GM12873 (cell line): Measurements from ENCODE around the gene NOD1.
A peak's percentile ranks its signal among the peaks of the same experiment; 100 is the strongest.

ENCODE experiments used
- CTCF ChIP-seq: IDR thresholded peaks from 2 replicates; pipeline ENCODE4 v1.5.1; 2012; ENCODE audit warnings: low read depth, mild to moderate bottlenecking, moderate library complexity, low read length, control low read depth; ENCODE audit not compliant: insufficient read depth; ENCODE audit errors: missing control alignments

NOD1 gene

GRCh38 chr7:30412782-30413504 is 65.6 kb downstream of the NOD1 start:
- peak; percentile 52 for TF ChIP-seq CTCF

GRCh38 chr7:30411897-30412296 is 66.7 kb downstream of the NOD1 start:
- no peak for TF ChIP-seq CTCF

- no peak for TF ChIP-seq CTCF
Observed at GRCh38 chr7:30411173-30411572, 67.4 kb downstream of the NOD1 start.

GRCh38 chr7:30406664-30407425 is 71.7 kb downstream of the NOD1 start:
- no peak for TF ChIP-seq CTCF

- no peak for TF ChIP-seq CTCF
Observed at GRCh38 chr7:30405179-30405578, 73.4 kb downstream of the NOD1 start.

- no peak for TF ChIP-seq CTCF
Observed at GRCh38 chr7:30403477-30403876, 75.1 kb downstream of the NOD1 start.

GRCh38 chr7:30396389-30396788 is 82.2 kb downstream of the NOD1 start:
- TF ChIP-seq CTCF, result no peak
